NAMALWA (cell line): ENCODE results near the gene KLHL22.
"Not testable (repeated sequence)": the region's sequence is repeated elsewhere in the genome, so short reads cannot be mapped to it uniquely, and the experiment has no call there.

ENCODE experiments used
- DNase-seq: peaks from one replicate; pipeline ENCODE4 v3.0.0-alpha.2; 2015; ENCODE audit warnings: low spot score

KLHL22 gene

GRCh38 chr22:20415699-20416098 is 79.9 kb downstream of the KLHL22 start:
- DNase-seq = not testable (repeated sequence)

DNA sequence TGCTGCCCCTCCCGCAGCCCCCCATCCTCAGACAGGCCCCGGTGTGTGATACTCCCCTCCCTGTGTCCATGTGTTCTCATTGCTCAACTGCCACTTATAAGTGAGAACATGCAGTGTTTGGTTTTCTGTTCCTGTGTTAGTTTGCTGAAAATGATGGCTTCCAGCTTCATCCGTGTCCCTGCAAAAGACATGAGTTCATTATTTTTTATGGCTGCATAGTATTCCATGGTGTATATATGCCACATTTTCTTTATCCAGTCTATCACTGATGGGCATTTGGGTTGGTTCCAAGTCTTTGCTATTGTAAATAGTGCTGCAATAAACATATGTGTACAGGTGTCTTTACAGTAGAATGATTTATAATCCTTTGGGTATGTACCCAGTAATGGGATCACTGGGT is 80.4 kb downstream of the KLHL22 start:
- DNase-seq = not testable (repeated sequence)

GRCh38 chr22:20414450-20414849 is 81.1 kb downstream of the KLHL22 start:
- DNase-seq = no peak

GRCh38 chr22:20414059-20414440 is 81.5 kb downstream of the KLHL22 start:
- no peak for DNase-seq

DNA sequence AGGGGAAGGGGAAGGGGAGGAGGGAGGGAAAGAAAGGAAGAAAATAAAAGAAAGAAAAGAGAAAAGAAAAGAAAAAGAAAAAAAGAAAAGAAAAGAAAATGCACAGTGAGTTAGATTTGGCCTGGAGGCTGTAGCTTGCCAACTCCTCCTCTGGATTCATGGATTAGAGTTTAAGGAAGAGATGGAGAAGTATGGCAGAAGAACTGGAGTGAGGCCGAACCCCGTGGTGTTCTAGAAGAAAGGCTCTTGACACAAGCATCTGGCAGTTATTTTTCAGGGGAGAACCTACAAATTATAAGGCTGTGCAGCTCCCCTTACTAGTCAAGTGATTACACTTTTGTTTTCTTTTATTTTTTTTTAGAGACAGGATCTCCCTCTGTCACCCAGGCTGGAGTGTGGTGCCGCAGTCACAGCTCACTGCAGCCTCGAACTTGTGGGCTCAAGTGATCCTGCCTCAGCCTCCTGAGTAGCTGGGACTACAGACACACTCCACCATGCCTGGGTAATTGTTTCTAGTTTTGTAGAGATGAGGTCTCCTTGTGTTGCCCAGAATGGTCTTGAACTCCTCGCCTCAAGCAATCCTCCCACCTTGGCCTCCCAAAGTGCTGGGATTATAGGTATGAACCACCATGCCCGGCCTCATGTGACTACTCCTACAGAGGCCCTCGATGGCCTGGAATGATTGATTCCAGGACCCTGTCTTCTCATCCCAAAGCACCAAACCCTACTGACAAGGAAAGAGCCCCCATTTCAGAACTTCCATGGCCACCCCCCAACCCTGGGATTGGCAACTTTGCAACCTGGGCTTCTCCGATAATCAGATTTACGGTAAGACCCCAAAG is 82.2 kb downstream of the KLHL22 start:
- no peak for DNase-seq

DNA sequence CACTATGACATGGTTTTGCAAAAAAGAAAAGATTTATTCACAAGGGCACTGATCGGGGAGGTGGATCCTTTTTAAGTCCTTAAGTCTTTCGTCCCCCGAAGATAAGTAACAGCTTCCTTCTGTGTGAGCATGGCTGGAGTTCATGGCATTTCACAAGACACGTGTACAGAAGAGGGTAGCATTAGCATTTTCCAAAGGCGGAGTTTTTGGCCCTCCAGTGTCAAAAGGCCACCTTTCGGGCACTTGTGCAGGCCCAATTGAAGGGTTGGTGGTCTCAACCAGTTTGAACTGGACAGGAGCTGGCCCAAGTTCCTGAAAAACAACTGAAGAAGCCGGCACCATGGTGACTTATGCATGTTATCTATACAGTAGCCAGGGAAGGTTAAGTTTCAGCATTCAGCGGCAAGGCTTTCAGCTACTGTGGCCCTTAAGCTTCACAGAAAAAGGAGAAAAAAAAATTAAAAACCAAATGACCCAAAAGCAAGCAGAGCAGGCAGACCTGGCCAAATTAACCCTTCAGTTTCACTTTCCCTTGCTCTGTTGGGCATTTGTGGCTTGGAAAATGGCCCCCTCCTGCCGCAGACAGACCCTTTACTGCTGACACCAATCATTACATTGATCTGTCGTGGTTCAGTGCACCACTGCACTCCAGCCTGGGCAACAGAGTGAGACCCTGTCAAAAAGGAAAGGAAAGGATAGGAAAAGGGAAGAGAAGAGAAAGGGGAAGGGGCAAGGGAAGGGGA is 83.0 kb downstream of the KLHL22 start:
- no peak for DNase-seq

DNA sequence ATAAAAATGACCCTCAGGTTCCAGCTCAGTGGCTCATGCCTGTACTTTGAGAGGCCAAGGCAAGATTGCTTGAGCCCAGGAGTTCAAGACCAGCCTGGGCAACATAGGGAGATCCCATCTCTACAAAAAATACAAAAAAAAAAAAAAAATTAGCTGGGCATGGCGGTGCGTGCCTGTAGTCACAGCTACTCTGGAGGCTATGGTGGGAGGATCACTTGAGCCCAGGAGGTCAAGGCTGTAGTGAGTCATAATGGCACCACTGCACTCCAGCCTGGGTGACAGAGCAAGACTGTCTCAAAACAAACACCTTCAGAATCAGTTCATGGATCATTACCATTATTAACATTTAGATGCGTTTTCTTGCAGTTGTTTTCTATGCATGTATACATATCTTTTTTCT is 86.2 kb downstream of the KLHL22 start:
- not testable (repeated sequence) for DNase-seq

DNA sequence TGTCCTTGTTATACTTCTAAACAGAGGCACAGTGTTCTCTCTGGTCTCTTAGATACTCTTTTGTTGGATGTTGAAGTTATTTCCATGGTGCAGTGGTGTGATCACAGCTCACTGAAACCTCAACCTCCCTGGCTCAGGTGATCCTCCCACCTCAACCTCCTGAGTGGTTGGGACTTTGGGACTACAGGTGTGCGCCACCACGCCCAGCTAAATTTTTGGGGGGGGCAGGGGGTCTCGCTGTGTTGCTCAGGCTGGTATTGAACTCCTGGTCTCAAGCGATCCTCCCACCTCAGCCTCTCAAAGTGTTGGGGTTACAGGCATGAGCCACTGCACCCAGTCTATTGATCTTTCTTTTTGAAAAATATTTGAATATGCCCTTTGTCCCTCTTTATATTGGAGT is 86.7 kb downstream of the KLHL22 start:
- no peak for DNase-seq

- DNase-seq = no peak
Measured at GRCh38 chr22:20407829-20408228, 87.8 kb downstream of the KLHL22 start.

GRCh38 chr22:20406686-20407408 is 88.7 kb downstream of the KLHL22 start:
- no peak for DNase-seq

GRCh38 chr22:20405931-20406685 is 89.5 kb downstream of the KLHL22 start:
- DNase-seq = no peak

DNA sequence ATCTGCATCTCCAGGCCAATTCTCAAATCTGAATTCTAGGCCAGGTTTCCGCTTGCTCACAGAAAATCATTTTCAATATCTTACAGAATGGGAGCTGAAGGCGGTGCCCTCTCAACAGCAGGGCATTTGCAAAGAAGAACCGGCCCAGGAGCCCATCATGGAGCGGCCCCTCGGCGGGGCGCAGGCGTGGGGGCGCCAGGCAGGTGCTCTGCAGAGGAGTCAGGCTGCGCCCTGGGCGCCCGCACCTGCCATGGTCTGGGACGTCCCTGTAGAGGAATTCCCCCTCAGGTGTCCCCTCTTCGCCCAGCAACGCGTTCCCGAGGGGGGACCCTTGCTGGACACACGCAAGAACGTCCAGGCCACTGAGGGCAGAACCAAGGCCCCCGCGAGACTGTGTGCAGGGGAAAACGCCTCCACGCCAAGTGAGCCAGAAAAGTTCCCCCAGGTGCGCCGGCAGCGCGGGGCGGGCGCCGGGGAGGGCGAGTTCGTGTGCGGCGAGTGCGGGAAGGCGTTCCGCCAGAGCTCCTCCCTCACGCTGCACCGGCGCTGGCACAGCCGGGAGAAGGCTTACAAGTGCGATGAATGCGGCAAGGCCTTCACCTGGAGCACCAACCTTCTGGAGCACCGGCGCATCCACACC is 90.2 kb downstream of the KLHL22 start:
- DNase-seq = no peak

DNA sequence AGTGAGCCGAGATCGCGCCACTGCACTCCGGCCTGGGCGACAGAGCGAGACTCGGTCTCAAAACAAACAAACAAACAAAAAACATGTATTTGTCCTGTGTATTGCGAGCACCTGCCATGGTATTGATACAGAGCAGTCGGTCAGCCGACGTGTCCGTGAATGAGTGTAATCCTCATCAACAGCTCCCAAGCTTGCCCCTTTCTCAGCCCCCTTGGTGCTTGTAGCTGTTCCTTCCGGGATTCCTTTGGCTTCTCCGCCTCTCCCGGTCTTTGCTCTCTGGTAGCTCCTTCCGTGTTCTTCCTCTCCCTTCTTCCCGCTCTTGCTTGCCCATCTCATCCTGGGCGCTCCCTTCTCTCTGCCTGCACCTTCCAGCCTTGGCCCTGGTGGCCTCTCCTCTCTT is 90.7 kb downstream of the KLHL22 start:
- no peak for DNase-seq

GRCh38 chr22:20403779-20404140 is 91.8 kb downstream of the KLHL22 start:
- no peak for DNase-seq

DNA sequence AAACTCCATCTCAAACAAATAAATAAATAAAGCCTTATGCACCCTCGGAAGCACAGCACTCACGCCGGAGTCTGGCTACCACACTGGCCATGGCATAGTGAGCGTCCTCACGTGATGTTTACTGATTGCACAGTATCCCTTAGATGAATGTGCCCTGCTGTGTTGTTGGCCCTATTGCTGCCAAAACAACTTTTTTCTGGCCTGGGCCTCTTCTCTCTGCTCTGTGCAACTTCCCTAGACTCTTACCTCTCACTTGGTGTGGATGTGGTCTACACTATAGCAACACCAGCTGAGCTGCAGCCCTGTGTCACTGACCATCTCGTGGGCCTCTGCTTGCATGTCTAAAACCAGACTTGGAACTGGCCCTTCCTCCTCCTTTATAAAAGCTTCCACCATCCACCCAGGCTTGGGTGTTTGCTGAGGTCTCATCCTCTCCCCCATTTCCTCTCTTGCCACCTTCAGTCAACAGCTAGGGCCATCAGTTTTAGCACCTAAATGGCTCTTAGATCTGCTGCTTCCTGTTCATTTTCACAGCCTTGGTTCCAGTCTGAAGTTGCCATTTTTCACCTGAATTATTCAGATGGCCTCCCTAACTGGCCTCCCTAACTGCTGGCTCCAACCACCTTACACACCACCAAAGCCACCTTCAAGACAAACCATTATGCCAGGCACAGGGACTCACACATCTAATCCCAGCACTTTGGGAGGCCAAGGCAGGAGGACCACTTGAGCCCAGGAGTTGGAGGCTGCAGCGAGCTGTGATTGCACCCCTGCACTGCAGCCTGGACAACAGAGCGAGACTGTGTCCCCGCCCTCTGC is 92.4 kb downstream of the KLHL22 start:
- DNase-seq = no peak

- DNase-seq = no peak
Measured at GRCh38 chr22:20401376-20402014, 94.1 kb downstream of the KLHL22 start.

GRCh38 chr22:20400606-20401375 is 94.8 kb downstream of the KLHL22 start:
- DNase-seq = no peak

GRCh38 chr22:20399866-20400605 is 95.6 kb downstream of the KLHL22 start:
- DNase-seq = no peak

DNA sequence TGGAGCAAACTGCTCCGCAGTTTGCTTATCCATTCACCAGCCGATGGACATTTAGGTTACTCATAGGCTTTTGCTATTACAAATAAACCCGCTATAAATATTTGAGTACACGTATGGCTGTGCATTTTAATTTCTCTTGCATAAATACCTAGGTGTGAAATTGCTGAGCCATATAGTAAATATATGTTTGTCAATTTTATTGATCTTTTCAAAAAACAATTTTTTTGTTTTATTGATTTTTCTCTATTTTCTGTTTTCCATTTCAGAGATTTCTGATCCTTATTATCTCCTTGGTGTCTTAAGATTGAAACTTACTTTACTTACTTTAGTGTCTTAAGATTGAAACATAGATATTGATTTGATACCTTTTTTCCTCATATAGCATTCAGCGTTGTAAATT is 97.2 kb downstream of the KLHL22 start:
- no peak for DNase-seq
